ENCODE measurements around the gene VTI1A.
"Not testable (repeated sequence)": the region's sequence is repeated elsewhere in the genome, so short reads cannot be mapped to it uniquely, and the experiment has no call there.

VTI1A gene

DNA sequence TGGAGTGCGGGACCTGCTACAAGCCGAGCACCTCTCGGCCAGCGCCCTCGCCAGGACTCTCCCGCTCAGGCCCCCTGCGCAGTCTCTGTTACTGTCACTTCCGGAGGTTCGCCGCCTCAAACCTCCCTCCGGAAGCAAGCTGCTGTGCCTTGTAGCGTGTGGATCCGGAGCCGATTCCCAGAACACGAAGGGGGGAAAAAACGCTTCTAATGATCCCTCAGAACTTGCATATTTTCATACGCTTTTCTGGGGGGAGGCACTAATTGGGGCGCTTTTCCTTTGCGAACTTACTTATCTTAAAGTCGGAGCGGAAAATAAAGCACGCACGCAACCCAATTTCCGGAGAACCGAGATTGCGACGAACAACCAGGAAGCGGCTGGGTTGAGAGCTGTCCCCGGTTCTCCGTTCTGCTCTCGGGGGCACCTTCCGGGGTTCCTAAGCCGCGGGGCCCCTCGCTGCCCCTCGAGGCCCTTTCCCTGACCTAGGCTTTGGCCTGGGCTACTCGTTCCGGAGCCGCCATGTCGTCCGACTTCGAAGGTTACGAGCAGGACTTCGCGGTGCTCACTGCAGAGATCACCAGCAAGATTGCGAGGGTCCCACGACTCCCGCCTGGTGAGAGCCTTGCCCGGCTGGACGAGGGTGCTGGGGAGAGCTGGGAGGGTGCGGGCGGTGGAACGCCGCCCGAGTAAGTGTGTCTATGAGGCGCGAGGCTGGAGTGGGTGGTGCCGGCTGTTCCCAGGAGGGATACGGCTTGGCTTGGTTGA lies at the start of gene VTI1A, which contains the start of gene ZDHHC6:
Gene VTI1A, plus strand, starts transcription at position 361 of the 765 bp plus-strand sequence. Its CDS starts 159 bp downstream, at position 520.
Gene ZDHHC6, minus strand, starts transcription at position 60 of the 765 bp plus-strand sequence. CDS start 1,478 bp downstream, outside the sequence.
- peak; percentile 67 for DNase-seq (ENCODE audit: low read depth)

DNA sequence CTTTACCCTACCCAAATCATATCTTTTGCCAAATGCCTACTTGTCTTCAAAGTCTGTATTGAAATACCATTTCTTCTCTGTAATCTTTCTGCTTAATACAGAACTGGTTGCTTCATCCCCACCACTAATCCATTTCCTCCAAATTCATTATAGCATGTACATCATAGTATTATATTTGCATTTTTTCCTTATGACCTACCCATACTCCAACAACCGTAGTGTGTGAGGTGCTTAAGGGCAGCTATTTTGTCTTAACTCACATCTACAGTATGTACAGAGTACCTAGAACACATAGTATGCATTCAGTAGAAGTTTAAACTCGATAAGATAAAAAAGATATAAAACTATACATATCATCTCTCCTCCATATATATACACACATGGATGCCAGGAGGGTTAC lies 49.4 kb upstream of the VTI1A start:
- DNase-seq (ENCODE audit: low read depth), result no peak

DNA sequence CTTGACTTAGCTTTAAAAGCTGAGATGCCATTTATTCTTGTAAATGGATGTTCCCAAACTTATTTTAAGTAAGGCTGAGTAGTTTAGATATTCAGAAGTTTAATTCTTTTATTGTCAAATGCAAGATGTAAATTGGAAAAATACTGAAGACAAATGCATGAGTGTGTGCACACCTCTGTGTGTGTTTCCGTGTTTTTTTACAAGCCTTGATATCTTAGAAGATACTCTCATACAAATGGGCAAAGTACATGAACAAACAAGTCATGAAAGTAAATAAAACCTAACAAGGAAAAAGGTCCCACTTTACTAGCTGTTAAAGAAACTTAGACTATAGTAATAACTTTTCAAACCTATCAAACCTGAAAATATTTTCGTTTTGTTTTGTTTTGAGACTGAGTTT lies 44.1 kb upstream of the VTI1A start:
- no peak for DNase-seq (ENCODE audit: low read depth)

DNA sequence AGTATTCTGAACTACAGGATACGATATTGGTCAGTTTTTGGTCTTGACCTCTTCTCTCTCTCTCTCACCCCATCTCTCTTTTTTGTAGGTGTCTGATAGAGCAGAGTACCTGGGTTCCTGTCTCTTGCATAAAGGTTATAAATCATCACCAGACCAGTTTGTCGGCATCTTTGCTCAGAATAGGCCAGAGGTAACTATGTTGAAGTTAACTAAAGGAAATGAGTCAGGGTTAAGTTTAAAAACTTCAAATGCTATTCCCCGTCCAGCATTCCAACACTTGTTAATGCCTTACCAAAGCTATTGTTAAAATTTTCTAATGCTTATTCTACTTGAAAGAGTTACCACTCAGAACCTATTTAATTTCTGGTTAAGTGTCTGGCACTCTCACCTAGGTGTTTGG lies 42.4 kb upstream of the VTI1A start:
- no peak for DNase-seq (ENCODE audit: low read depth)

DNA sequence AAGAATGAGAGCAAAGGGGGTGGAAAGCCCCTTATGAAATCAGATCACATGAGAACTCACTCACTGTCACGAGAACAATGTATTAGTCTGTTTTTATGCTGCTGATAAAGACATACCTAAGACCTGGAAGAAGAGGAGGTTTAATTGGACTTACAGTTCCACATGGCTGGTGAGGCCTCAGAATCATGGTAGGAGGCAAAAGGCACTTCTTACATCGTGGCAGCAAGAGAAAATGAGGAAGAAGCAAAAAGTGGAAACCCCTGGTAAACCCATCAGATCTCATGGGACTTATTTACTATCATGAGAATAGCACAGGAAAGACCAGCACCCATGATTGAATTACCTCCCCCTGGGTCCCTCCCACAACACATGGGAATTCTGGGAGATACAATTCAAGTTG lies 40.2 kb upstream of the VTI1A start:
- DNase-seq (ENCODE audit: low read depth), result not testable (repeated sequence)

DNA sequence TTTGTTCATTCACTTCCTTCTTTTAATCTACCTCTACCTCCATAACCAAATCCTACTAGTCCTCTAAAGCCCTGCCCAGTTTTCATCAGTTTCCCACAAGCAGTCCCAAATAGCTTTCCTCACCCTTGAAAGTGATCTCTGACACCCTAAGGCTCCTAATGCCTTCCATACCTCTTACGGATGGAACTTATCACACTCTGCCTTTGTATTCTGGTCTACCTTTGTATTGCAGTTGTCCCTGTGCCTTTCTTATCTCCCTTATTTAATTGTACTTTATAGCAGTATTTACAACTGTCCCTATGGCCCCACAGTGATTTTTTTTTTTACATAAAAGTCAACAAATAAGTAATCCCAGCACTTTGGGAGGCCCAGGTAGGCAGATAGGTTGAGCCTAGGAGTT lies 39.3 kb upstream of the VTI1A start:
- no peak for DNase-seq (ENCODE audit: low read depth)

DNA sequence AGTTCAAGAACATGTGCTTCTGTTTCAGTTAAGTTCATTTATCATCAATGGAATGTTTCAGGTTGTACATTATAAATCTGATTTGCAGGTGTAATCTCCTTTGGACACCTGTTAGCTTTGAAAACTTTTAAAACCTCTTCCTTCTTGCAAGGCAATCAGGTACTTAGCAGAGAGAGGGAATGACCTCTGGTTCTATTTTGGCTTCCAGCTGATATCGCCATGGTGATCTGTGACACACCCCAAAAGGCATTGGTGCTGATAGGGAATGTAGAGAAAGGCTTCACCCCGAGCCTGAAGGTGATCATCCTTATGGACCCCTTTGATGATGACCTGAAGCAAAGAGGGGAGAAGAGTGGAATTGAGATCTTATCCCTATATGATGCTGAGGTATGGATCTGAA lies 37.7 kb upstream of the VTI1A start:
- no peak for DNase-seq (ENCODE audit: low read depth)

DNA sequence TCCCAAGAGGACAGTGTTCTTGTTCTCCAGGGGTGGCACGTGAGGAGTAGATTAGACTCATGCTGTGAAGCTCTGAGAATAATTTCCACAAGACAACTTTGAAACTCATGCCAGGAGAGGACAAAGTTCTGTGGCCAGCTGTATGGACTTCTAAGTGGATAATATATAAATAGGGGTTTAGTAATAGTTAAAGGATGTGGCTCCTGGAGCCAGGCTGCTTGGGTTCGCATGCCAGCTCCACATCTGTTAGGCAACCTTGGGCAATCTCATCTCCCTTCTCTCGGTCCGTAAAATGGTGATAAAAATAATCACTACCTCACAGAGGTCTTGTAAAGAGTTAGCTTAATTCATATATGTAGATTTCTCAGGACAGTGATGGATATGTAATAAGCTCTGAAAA lies 37.3 kb upstream of the VTI1A start:
- no peak for DNase-seq (ENCODE audit: low read depth)

DNA sequence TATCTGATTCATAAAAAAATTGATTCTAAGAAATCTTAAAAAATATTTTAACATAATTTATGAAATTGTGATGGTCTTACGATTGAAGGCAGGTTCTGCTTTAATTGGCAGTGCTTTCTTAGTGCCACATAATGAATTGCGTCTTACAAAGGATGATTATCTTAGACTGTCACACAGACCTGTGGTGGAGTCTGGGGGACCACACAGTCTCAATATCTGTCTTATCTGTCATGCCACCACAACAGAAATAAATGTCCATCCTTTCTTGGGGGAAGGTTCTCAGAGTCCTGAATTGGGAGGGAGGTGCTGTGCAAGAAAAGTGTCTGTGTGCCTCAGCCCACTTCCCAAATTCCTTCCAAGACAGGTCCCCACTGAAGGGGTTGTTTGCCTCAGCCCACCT lies 34.3 kb upstream of the VTI1A start:
- no peak for DNase-seq (ENCODE audit: low read depth)

DNA sequence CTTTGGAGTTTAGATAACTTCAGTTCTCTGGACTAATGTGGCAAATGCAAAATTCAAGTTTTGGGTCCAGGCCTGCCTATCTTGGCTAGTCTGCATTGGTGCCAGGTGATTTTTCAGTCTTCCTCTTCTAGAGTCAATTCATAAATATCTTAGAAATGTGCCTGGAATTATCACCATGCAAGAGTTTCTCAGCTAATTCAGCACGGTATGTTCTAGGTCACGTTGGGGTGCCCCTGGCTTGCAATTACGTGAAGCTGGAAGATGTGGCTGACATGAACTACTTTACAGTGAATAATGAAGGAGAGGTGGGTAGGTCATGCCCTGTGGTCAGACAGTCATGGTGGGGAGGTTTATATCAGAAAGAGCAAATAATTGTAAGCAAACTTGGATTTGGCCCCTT lies 25.3 kb upstream of the VTI1A start:
- DNase-seq (ENCODE audit: low read depth), result no peak

DNA sequence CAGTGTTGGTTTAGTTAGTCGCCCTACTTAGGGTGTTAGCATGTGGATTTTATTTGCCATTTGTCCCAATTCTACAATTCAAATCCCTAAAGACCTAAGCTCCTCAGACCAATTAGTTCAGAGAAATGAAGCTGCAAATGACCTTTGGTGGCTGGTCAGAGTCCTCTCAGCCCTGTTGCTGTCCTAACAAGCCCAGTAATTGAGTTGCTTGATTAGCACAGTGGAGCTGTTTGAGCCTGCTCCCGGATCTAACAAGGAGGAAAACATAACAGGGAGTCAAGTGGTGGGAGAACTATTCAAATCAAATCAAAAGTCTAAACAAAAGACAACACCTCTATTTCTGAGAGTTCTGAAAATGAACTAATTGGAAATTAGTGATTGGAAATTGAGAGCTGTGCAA lies 22.4 kb upstream of the VTI1A start:
- no peak for DNase-seq (ENCODE audit: low read depth)

DNA sequence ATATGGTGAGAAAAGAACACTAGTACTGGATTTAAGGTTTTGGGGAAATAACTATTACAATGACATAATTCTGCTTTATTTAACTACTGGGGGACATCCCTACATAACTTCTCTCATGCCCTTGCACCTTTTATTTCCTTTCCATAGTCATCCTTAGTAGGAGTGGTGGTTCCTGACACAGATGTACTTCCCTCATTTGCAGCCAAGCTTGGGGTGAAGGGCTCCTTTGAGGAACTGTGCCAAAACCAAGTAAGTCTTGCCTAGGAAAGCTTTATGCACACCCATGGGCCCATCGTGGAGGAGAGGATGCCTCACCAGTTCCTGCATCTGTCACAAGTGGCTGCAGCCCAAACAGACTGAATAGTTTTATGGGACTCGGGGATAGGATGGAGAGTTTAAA lies 20.9 kb upstream of the VTI1A start:
- DNase-seq (ENCODE audit: low read depth), result no peak

DNA sequence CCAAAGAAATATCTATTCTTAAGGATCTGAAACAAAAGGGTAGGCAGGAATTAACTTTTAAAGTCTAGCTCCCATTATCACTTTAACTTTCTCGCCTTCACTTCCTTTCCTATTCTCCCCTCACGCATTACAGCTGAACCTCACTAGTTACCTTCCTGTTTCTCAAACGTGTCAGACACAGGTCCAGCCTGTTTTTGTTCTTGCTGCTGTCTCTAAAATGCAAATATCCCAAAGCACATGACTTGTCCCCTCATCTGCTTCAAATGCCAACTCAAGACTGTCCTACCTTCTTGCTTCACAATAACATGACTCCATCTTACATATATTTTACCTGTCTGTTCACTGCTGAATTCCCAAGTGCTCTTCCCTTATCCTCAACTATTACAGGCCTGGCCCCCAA lies 17.9 kb upstream of the VTI1A start:
- DNase-seq (ENCODE audit: low read depth), result no peak

DNA sequence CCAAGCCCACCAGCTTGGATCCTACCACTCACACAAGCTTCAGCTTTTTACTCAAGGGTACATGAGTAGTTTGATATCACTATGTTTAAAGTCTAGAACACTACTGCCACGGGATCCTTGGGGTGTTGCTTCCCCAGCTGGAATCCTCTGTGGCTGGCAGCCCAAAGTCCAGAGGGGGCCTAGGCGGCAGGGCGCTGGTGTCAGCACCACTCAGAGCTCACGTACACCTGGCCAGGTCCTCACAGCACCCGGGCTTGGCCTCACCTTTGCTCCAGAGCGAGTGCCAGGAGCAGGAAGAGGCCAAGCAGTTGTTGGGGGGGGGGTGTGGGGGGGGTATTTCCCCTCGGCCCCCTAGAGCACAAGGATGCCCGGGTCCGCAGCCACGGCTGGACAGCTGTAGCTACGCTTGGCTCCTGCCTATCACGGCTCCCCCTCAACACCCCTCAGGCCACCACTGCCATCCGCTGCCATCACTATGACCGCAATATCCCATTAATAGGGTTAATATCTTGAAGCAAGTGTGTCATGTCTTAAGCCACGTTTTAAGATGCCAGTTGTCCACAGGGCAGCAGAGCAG lies 17.3 kb upstream of the VTI1A start:
- DNase-seq (ENCODE audit: low read depth), result no peak

DNA sequence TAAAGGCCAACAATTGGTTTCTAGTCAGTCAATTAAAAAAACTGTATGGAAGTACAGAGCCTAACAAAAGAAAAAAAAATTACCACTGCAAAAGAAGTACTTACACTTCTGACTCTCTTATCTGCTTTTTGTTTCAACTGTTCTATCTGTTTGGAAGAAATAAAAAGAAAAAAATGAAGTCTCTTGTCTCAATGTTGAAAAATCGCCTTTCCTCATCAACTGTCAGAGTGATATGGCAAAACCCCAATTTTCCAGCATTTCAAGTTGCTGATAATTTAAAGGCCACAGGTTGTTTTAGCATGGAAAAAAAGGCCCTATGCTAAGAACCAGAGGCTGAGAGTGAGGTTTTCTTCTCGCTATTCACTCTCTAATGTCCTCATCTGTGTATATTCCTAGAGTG lies 13.9 kb upstream of the VTI1A start:
- DNase-seq (ENCODE audit: low read depth), result no peak

DNA sequence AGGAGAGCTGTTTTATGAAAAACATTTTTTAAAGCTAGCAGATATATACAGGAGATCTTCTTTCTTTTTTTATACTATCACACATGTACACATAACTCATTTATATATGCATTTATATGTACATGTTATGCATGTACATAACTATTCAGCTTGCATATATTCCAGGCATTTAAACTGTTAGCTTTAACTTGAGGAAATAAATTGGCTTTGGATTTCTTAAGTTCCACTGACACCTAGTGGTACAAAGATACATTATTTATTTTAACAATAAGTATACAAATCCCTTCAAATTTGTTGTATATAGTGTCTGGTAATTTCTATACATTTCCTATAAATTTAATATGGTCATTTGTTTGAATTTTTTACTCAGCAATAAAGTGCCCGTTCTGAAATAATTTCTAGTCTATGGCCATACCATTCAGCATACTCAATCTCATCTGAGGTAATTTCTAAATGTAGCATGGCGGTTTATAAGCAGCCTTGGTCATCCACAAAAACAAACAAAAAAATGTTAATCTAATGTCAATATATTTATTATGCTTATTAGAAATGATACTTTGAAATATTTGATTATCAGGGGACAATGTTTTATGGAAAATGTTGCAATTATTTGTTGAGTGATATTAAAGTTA lies 11.9 kb upstream of the VTI1A start:
- no peak for DNase-seq (ENCODE audit: low read depth)

DNA sequence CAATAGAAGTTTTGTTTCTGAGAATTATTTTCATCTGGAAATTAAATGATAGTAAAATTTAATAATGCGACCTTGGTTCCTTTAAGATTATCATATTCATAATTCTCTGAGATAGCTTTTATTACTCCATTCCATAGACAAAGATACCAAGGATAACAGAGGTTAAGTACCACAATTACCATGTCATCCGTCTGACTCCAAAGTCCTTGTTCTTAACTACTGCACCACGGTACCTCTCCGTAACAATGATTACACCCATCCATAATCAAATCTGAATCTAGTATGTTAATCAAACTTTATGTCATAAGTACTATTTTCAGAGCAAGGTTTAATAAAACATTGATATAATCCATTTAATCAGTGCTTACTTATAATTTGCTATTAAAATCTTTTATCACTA lies 8.7 kb upstream of the VTI1A start:
- no peak for DNase-seq (ENCODE audit: low read depth)

DNA sequence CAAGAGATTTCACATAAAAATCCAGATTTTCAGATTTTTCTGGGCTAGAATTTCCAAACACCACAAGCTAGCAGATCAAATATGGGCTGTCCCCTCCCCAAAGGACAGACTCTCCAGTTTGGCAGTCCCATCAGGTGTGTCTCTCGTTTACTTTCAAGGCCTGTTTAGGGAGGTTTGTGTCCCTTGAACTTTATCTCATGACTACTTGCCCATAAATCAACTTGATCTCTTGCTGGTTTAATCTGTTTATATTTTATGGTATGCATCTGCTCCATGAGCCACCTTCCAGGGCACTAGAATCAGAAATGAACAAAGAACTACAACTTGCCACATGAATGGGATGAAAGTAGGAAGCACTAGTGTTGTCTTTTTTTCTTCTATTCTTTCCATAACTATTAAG lies 5.5 kb upstream of the VTI1A start:
- DNase-seq (ENCODE audit: low read depth), result no peak

DNA sequence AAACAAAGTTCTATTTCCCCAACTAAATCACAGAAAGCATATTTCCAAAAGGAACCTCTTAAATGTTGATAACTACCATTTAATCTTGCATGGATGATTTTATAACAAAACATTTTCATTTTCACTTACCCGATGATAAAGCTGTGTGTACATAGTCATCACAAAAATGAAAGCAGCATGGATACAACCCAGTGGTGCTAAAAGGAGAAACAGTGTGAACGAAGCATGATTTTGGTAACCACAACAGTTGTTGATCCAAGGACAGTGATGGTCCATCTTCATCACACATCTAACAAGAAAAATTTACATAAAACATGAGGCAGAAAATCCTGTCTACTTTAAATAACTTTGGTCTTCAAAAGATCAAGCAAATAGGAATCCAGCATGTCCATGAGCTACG lies 5.0 kb upstream of the VTI1A start:
- DNase-seq (ENCODE audit: low read depth), result no peak

DNA sequence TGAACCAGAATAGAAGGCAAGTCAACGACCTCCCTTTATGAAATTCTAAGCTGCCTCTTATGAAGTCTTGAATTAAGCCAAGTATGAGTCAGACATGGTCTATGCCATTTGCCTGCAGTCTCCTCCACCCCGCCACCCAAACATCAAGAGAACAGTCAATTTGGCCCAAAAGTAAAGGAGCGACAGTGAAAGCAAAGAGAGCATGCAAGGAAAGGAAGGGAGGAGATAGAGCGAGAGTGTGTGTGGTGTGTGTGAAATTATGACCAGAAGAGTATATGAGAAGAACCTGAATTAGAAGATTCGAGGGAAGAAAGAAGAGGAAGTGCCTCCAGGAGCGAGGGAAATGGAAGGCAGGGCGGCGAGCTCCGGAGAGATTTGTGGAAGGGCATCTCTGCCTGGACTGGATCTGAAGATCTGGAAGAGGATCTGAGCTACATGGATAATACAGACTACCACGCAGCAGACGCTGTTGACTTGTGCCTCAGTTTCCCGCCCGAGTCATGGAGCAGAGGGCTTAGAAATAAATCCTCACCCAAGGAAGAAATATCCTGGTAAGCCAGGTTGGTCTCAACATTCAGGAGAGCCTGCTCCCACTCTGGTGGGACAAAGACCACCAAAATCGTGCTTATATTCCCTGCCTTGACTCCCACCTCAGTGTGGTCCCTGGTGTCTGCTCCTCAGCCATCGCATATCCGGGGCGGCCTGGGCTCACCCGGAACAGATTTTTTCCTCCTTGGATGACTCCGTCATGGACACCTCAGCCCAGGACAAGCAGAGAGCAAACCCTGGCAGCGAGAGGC lies 760 bp upstream of the VTI1A start:
- DNase-seq (ENCODE audit: low read depth), result no peak

DNA sequence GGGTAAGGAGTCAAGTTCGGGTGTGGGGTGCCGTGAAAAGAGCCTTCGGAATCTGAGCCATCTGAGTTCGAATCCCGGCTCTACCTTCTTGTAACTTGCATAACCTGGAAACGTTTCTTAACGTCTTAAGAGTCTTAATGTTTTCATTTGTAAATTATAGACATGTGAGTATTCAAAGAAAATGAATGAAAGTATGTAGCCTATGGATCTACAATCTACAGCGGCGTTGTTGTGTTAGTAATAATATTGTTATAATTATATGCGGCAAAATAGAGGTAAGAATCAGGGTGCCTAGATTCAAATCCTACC lies 559 bp downstream of the VTI1A start:
- DNase-seq (ENCODE audit: low read depth), result no peak

DNA sequence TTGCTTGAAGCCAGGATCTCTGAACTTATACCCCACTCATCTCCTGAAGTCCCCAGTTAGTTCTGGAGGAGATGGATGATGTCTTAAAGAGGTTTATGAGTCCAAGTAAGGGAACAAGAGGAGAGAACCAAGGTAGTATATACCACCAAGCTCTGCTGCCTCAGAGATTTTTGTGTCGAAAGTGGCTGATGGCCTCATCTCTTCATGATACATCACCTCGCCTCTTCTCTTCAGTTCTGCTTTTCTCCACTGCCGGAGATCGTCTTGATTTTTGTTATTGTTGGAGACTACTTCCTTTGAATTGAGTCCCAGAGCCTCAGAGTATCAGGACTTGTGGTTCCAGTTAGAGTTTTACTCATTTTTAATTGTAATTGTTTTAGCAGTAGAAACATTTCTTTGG lies 1.9 kb downstream of the VTI1A start:
- DNase-seq (ENCODE audit: low read depth), result no peak

Data from stimulated activated CD4-positive, alpha-beta T cell treated with anti-CD3 and anti-CD28 coated beads, Interleukin-2, amount 100 ng/mL, for 4 hours (primary cell).